HL-60 (cell line): Measurements from ENCODE around the gene PRKCE.

Experiments used
- DNase-seq, 2 experiments: peaks; one replicate each; pipeline ENCODE4 v3.0.0-alpha.2; 2010 to 2020; ENCODE audit warnings: low read depth in 1 of 2, low spot score in 1 of 2
- H3K27ac ChIP-seq: fragments of 250-450 bp; sonication (Bioruptor Pico); replicated peaks from 2 replicates; pipeline ENCODE4 v1.5.1; 2020; ENCODE audit warnings: mild to moderate bottlenecking, moderate library complexity
- H3K27me3 ChIP-seq: fragments of 250-450 bp; sonication (Bioruptor Pico); 2 replicates; pipeline ENCODE4 v1.5.1; 2021; ENCODE audit warnings: mild to moderate bottlenecking, moderate library complexity; ENCODE audit not compliant: insufficient read depth, poor library complexity, severe bottlenecking
- H3K4me3 ChIP-seq: replicated peaks from 2 replicates; pipeline ENCODE4 v1.5.1; 2011; ENCODE audit warnings: mild to moderate bottlenecking, control low read depth, low read length; ENCODE audit not compliant: insufficient read depth
- CTCF ChIP-seq: IDR thresholded peaks from one replicate; pipeline ENCODE4 v1.5.1; 2011; ENCODE audit warnings: low read length, control low read depth, inconsistent platforms; ENCODE audit not compliant: insufficient read depth
- GABPA ChIP-seq: IDR thresholded peaks from 2 replicates; pipeline ENCODE4 v1.6.1; 2012; ENCODE audit warnings: low read depth
- POLR2AphosphoS5 ChIP-seq: IDR thresholded peaks from 2 replicates; pipeline ENCODE4 v1.6.1; 2012; ENCODE audit warnings: low read depth
- REST ChIP-seq: IDR thresholded peaks from 2 replicates; pipeline ENCODE4 v1.6.1; 2012; ENCODE audit warnings: low read depth; ENCODE audit not compliant: insufficient replicate concordance
- SPI1 ChIP-seq: IDR thresholded peaks from 2 replicates; pipeline ENCODE4 v1.6.1; 2012; ENCODE audit warnings: low read depth, mild to moderate bottlenecking, borderline replicate concordance

Gene PRKCE

GRCh38 chr2:46026431-46026830 lies 375.0 kb downstream of the PRKCE start:
- TF ChIP-seq SPI1 (no peak), REST (no peak), GABPA (no peak), POLR2AphosphoS5 (no peak), CTCF (no peak)
- no peaks in the 10 kb centered on the region for H3K27me3 ChIP-seq
- DNase-seq: no peak
- H3K4me3 ChIP-seq: no peak overlapping the region
- H3K27ac ChIP-seq: no peak overlapping the region

GRCh38 chr2:46029332-46029811 lies 377.9 kb downstream of the PRKCE start:
- TF ChIP-seq GABPA: no peak
- TF ChIP-seq CTCF: no peak
- TF ChIP-seq REST: no peak
- TF ChIP-seq POLR2AphosphoS5: no peak
- no peak for TF ChIP-seq SPI1
- Histone ChIP-seq H3K27me3 (no peaks in the 10 kb centered on the region), H3K27ac (no peak overlapping the region), H3K4me3 (no peak overlapping the region)
- DNase-seq: no peak

- DNase-seq: no peak
- Histone ChIP-seq H3K27me3 (no peaks in the 10 kb centered on the region), H3K4me3 (no peak overlapping the region), H3K27ac (no peak overlapping the region)
- TF ChIP-seq GABPA: no peak
- TF ChIP-seq POLR2AphosphoS5: no peak
- no peak for TF ChIP-seq REST
- TF ChIP-seq CTCF: no peak
- TF ChIP-seq SPI1: no peak
Observed at GRCh38 chr2:46030330-46030729, 378.9 kb downstream of the PRKCE start.
